Measurements from ENCODE around the gene NMRK2.
"Not testable (repeated sequence)": the region's sequence is repeated elsewhere in the genome, so short reads cannot be mapped to it uniquely, and the experiment has no call there.

Gene NMRK2, protein sequence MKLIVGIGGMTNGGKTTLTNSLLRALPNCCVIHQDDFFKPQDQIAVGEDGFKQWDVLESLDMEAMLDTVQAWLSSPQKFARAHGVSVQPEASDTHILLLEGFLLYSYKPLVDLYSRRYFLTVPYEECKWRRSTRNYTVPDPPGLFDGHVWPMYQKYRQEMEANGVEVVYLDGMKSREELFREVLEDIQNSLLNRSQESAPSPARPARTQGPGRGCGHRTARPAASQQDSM

DNA sequence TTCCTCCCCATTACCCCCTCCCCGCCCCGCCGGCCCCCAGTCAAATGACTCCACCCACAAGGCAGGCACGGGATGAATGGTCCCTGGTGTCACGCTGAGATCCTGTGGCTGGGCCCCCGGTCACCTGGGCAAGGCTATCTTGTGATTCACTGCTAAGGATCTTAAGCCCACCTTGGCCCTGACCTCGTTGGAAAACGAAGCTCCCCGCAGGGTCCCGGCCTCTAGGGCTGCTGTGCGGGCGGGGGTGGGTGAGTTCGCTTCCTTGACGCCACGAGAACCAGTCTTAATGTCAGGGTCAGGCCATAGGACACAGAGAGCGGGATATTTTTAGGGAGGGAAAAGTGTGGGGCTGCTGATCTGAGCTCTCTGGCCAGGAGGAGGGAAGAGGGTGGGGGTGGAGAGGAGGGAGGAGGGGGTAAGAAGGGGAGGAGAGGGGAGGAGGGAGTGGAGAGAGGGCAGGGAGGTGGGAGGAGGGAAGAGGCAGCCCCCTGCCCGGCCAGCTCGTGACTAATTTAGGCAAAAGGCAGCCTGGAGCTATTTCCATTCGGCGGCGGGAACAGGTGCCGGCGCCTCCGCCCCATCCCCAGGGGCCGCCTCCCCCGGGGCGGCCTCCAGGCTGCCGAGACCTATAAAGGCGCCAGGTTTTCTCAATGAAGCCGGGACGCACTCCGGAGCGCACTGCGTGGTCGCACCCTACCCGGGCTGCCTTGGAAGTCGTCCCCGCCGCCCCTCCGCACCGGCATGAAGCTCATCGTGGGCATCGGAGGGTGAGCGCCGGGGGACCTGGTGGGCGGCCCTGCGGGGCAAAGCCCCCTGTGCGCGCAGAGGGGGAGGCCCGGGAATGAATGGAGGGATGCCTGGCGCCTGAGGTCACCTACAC lies at the start of gene NMRK2:
Gene NMRK2, plus strand, starts transcription at position 139 of the 880 bp plus-strand sequence. Its CDS starts 603 bp downstream, at position 742.
- DNase-seq (ENCODE audit: low read depth in 1 of 2, low spot score in 1 of 2), result no peak

DNA sequence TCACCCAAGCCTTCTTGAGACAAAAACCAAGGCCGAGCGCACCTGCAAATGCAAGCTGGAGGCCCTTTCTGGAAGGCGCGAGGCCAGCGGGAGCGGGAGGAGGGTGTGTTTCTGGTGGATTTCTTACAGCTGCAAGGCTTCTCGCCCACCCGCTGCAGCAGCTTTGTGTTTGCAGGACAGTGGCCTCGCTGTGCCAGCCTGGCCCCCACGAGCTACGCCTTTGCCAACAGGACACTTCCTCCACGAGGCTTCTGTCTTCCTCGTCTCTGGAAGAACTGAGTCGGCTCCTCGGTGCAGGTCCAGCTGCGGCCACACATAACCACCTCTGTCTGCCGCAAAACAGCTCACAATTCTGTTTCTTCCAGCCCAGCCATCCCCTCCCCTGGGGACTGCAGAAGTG lies 42.3 kb upstream of the NMRK2 start:
- DNase-seq (ENCODE audit: low read depth in 1 of 2, low spot score in 1 of 2), result no peak

- DNase-seq (ENCODE audit: low read depth in 1 of 2, low spot score in 1 of 2), result no peak
Observed at GRCh38 chr19:3893509-3894179, 39.2 kb upstream of the NMRK2 start.

GRCh38 chr19:3894959-3895358 lies 37.9 kb upstream of the NMRK2 start:
- not testable (repeated sequence) for DNase-seq (ENCODE audit: low read depth in 1 of 2, low spot score in 1 of 2)

DNA sequence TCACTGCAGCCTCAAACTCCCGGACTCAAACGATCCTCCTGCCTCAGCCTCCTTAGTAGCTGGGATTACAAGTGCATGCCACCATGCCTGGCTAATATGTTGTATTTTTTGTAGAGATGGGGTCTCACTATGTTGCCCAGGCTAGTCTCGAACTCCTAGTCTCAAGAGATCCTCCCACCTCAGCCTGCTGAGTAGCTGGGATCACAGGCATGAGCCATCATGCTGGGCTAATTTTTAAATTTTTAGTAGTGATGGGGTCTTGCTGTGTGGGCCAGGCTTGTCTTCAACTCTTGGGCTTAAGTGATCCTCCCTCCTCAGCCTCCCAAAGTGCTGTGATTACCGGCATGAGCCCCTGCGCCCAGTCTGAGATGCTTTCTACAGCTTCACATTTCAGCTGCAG lies 37.1 kb upstream of the NMRK2 start:
- DNase-seq (ENCODE audit: low read depth in 1 of 2, low spot score in 1 of 2), result no peak

DNA sequence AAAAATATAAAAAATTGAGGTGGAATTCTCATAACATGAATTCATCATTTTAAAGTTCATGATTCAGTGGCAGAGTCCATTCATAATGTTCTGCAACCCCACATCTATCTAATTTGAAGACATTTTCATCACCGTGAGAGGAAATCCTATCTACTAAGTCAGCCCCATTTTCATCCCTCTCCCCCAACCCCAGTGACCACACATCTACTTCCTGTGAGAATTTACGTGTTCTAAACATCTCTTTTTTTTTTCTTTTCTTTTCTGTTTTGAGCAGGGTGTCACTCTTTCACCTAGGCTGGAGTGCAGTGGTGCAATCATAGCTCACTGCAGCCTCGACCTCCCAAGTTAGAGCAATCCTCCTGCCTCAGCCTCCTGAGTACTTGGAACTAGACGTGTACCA lies 34.9 kb upstream of the NMRK2 start:
- DNase-seq (ENCODE audit: low read depth in 1 of 2, low spot score in 1 of 2), result no peak

DNA sequence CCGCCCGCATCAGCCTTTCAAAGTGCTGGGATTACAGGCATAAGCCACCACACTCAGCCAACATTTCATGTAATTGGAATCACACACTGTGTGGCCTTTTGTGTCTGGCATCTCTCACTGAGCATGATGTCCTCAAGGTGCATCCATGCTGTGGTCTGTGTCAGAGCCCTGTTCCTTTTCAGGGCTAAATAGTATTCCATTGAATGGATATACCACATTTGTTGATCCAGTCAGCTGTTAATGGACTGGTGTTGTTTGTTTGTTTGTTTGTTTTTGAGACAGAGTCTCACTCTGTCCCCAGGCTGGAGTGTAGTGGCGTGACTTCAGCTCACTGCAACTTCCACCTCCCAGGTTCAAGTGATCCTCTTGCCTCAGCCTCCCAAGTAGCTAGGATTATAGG lies 34.4 kb upstream of the NMRK2 start:
- DNase-seq (ENCODE audit: low read depth in 1 of 2, low spot score in 1 of 2), result no peak

GRCh38 chr19:3899531-3900294 lies 33.2 kb upstream of the NMRK2 start:
- no peak for DNase-seq (ENCODE audit: low read depth in 1 of 2, low spot score in 1 of 2)

DNA sequence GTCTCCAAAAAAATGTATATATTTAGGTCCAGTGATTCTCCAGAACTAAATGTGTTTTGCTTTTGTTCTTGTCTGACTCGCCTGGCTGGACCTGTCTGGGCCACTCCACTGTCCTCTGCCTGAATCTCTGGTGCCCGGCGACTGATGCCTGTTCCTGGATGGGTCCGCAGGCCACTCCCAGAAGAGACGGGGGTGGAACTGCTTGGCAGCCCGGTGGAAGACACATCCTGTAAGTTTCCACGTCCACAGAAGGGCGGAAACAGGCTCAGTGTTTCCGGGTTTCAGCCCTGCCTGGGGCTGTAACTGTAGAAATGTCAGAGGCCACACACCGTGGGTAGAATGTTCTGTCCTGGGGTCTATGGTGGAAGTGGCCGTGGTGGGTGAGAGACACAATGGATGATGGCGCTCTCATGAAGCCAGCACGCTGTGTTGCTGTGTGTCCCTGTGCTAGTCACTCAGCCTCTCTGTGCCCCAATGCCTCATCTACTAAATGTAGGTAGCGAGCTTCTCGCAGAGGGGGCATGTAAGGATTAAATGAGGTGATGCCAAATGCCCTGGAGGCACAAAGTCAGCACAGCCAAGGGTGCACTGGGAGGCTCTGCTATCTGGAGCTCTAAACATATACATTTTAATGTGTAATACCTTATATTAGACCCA lies 30.4 kb upstream of the NMRK2 start:
- DNase-seq (ENCODE audit: low read depth in 1 of 2, low spot score in 1 of 2), result no peak

- no peak for DNase-seq (ENCODE audit: low read depth in 1 of 2, low spot score in 1 of 2)
Observed at GRCh38 chr19:3904233-3904632, 28.6 kb upstream of the NMRK2 start.

- DNase-seq (ENCODE audit: low read depth in 1 of 2, low spot score in 1 of 2), result no peak
Observed at GRCh38 chr19:3907626-3908265, 25.1 kb upstream of the NMRK2 start.

DNA sequence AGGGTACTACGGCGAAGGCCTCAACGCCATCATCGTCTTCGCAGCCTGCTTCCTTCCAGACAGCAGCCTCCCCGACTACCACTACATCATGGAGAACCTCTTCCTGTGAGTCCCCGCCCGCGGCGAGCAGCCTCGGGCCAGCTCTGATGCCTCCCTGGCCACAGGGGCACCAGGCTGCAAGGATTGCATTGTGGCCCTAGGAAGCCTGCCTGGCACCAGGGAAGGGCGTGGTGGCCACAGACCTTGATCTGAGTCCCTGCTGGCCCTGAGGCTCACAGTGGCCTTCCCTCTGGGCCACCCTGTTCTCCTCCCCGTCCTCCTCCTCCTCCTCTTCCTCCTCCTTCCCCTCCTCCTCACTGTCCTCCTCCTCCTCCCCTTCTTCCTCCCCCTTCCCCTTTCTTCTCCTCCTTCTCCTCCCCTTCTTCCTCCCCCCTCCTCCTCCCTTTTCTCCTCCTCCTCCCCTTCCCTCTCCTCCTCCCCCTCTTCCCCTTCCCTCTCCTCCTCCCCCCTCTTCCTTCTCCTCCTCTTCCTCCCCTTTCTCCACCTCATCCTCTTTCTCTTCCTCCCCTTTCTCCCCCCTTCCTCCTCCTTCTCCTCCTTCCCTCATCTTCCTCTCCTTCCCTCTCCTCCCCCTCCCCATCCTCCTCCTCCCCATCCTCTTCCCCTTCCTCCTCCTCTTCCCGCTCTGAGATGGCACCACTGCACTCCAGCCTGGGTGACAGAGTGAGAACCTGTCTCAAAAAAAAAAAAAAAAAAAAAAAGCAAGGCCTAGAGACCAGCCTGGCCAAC lies 24.4 kb upstream of the NMRK2 start:
- no peak for DNase-seq (ENCODE audit: low read depth in 1 of 2, low spot score in 1 of 2)

DNA sequence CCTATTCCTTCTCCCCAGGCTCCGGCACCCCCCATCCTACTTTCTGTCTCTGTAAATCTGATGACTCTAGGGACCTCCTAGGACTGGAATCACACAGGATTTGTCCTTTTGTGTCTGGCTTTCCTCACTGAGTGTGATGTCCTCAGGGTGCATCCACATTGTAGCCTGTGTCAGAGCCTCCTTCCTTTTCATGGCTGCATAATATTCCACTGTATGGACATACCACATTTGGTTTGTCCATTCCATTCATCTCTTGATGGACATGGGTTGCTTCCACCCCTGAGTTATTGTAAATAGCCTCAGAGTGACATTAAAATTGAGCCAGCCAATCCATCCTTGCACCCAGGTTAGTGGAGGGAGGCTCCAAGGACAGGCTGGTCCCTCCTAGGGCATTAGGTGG lies 22.8 kb upstream of the NMRK2 start:
- no peak for DNase-seq (ENCODE audit: low read depth in 1 of 2, low spot score in 1 of 2)

- no peak for DNase-seq (ENCODE audit: low read depth in 1 of 2, low spot score in 1 of 2)
Observed at GRCh38 chr19:3914199-3914598, 18.7 kb upstream of the NMRK2 start.

DNA sequence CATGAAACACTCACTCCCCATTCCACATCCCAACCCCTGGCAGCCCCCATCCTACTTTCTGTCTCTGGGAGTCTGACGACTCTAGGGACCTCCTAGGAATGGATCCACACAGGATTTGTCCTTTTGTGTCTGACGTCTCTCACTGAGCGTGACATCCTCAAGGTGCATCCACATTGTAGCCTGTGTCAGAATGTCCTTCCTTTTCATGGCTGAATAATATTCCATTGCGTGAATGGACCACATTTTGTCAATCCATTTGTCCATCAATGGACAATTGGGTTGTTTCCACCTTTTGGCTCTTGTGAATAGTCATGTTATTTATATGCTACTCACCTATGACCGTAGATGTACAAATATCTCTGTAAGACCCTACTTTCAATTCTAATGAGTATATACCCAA lies 16.8 kb upstream of the NMRK2 start:
- no peak for DNase-seq (ENCODE audit: low read depth in 1 of 2, low spot score in 1 of 2)

DNA sequence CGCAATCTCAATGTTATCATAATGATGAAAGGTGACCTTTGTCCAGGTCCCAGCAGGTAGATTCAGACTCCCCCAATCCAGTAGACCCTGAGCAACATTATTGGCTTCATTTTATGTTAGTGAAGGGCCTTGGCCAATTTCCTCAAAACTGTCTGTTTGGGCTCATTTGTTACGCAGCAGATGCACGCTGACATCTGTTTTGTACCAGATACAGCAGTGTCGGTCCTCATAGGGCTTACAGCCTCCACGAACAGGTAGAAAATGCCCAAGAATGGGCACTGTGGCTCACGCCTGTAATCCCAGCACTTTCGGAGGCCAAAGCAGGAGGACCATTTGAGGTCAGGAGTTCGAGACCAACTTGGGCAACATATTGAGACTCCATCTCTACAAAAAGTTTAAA lies 13.1 kb upstream of the NMRK2 start:
- DNase-seq (ENCODE audit: low read depth in 1 of 2, low spot score in 1 of 2), result no peak

DNA sequence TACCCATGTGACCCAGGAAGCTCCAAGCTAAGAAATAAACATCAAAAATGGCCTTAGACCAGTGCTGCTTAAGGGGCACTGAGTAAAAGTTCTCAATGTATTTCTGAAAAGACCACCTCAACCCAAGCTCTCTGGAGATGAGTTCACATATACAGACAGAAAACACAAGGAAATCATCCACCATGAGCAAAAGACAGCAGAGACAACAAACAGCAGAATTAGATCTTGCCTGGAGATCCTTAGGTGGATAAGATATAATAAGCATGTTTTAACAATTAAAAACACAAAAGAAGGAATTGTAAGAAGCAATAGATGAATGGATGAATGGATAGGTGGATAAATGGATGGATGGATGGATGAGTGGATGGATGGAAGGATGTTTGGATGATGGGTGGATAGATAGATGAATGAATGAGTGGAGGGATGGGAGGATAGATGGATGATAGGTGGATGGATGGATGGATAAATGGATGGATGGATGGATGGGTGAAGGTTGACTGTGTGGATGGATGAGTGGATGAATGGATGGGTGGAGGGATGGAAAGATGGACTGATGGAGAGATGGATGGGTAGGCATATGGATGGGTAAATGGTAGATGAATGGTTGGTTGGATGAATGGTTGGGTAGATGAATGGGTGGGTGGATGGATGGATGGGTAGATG lies 9.6 kb upstream of the NMRK2 start:
- no peak for DNase-seq (ENCODE audit: low read depth in 1 of 2, low spot score in 1 of 2)

GRCh38 chr19:3923912-3924311 lies 9.0 kb upstream of the NMRK2 start:
- no peak for DNase-seq (ENCODE audit: low read depth in 1 of 2, low spot score in 1 of 2)

- no peak for DNase-seq (ENCODE audit: low read depth in 1 of 2, low spot score in 1 of 2)
Observed at GRCh38 chr19:3931041-3931440, 1.8 kb upstream of the NMRK2 start.
